H1 (cell line): Measurements from ENCODE around the gene RAD51B. TPM values are rescaled to one million over a fixed set of nuclear protein-coding genes. Genes with fewer than 3 reads are reported as not detected.

Source experiments
- CTCF ChIA-PET: fragments of 300-600 bp; sonication (Branson Sonifier 250); formaldehyde crosslinking; loops from one replicate; lab custom pipeline; 2021; ENCODE audit not compliant: partially characterized antibody; lab: Charles Lee
- POLR2A ChIA-PET: fragments of 300-600 bp; sonication (Branson Sonifier 250); formaldehyde crosslinking; loops from one replicate; lab custom pipeline; 2021; ENCODE audit warnings: inconsistent platforms; ENCODE audit not compliant: partially characterized antibody; lab: Charles Lee
- DNase-seq, 2 experiments: peaks; one replicate each; pipeline versions ENCODE4 v3.0.0 to v3.0.0-alpha.2; 2010 to 2022; ENCODE audit warnings: low spot score in 2 of 2, low read depth in 1 of 2, mixed read lengths in 1 of 2
- FAIRE-seq: peaks from 2 replicates; lab custom pipeline; 2011; peaks lifted over from hg19 to GRCh38; lab: Jason Lieb, UNC
- H2AFZ ChIP-seq: 2 replicates; pipeline ENCODE4 v1.8.1; 2012; ENCODE audit warnings: low read length, inconsistent platforms
- H2AK5ac ChIP-seq: 2 replicates; pipeline ENCODE4 v1.6.1; 2013; ENCODE audit warnings: low read depth, low read length
- H2BK120ac ChIP-seq: replicated peaks from 2 replicates; pipeline ENCODE3; 2013; ENCODE audit warnings: low read depth, low read length, inconsistent platforms
- H2BK12ac ChIP-seq: 2 replicates; pipeline ENCODE4 v1.6.1; 2013; ENCODE audit warnings: low read depth, low read length
- H2BK15ac ChIP-seq: 2 replicates; pipeline ENCODE4 v1.6.1; 2013; ENCODE audit warnings: low read length
- H2BK20ac ChIP-seq: 2 replicates; pipeline ENCODE4 v1.6.1; 2013; ENCODE audit warnings: low read length
- H2BK5ac ChIP-seq: 2 replicates; pipeline ENCODE4 v1.6.1; 2013; ENCODE audit warnings: low read depth, low read length
- H3K14ac ChIP-seq: 2 replicates; pipeline ENCODE4 v1.6.1; 2013; ENCODE audit warnings: inconsistent platforms; ENCODE audit not compliant: insufficient read length
- H3K18ac ChIP-seq: 2 replicates; pipeline ENCODE4 v1.6.1; 2013; ENCODE audit warnings: low read length; ENCODE audit errors: extremely low read depth
- H3K23ac ChIP-seq: 2 replicates; pipeline ENCODE4 v1.6.1; 2013; ENCODE audit warnings: inconsistent platforms; ENCODE audit not compliant: insufficient read length
- H3K23me2 ChIP-seq: 2 replicates; pipeline ENCODE4 v1.6.1; 2013; ENCODE audit warnings: low read depth, low read length
- H3K27ac ChIP-seq: 2 replicates; pipeline ENCODE4 v1.6.1; 2011; ENCODE audit warnings: low read depth, low read length, inconsistent platforms
- H3K27me3 ChIP-seq, 4 experiments: replicated peaks in 1 of 4; 1 replicate in 1 of 4; 2 replicates in 3 of 4; pipeline versions ENCODE4 v1.6.1 to v1.8.1; 2011 to 2013; ENCODE audit warnings: low read length in 3 of 4, mild to moderate bottlenecking in 3 of 4, inconsistent platforms in 2 of 4, mixed read lengths in 2 of 4, moderate library complexity in 1 of 4; ENCODE audit not compliant: control insufficient read depth in 3 of 4, insufficient read depth in 3 of 4; ENCODE audit errors: extremely low read depth in 1 of 4
- H3K36me3 ChIP-seq, 4 experiments: 2 replicates each; pipeline versions ENCODE4 v1.6.1 to v1.8.1; 2011 to 2013; ENCODE audit warnings: mild to moderate bottlenecking in 4 of 4, low read length in 3 of 4, moderate library complexity in 2 of 4, control low read depth in 1 of 4, inconsistent platforms in 1 of 4; ENCODE audit not compliant: insufficient read depth in 4 of 4, control insufficient read depth in 2 of 4
- H3K4ac ChIP-seq: replicated peaks from 2 replicates; pipeline ENCODE3; 2013; ENCODE audit warnings: low read length, low read depth, mixed read lengths, inconsistent platforms; ENCODE audit not compliant: insufficient read length
- H3K4me1 ChIP-seq, 4 experiments: replicated peaks in 1 of 4; 1 replicate in 1 of 4; 2 replicates in 3 of 4; pipeline versions ENCODE4 v1.6.1 to v1.8.1; 2011 to 2013; ENCODE audit warnings: low read length in 3 of 4, inconsistent platforms in 2 of 4, mixed read lengths in 1 of 4; ENCODE audit not compliant: insufficient read depth in 4 of 4, control insufficient read depth in 3 of 4
- H3K4me2 ChIP-seq, 2 experiments: 2 replicates each; pipeline versions ENCODE4 v1.6.1 to v1.8.1; 2011 to 2013; ENCODE audit warnings: low read depth in 2 of 2, low read length in 2 of 2, control low read depth in 1 of 2, inconsistent platforms in 1 of 2, mild to moderate bottlenecking in 1 of 2; ENCODE audit not compliant: insufficient read depth in 1 of 2
- H3K4me3 ChIP-seq, 4 experiments: fragments of 200-600, 300-600 bp in 1 of 4; sonication (generic), shearing (Covaris generic), sonication (Bioruptor Twin) in 1 of 4; 2 replicates each; pipeline versions ENCODE4 v1.5.1 to v1.8.1; 2011 to 2016; ENCODE audit warnings: low read length in 4 of 4, low read depth in 3 of 4, control low read depth in 2 of 4, inconsistent platforms in 2 of 4, mild to moderate bottlenecking in 2 of 4, mixed read lengths in 1 of 4, moderate library complexity in 1 of 4; ENCODE audit not compliant: insufficient read depth in 2 of 4; ENCODE audit errors: extremely low read depth in 1 of 4
- H3K56ac ChIP-seq: replicated peaks from 2 replicates; pipeline ENCODE3; 2013; ENCODE audit warnings: low read depth, mild to moderate bottlenecking, mixed read lengths, low read length, inconsistent platforms; ENCODE audit not compliant: insufficient read length
- H3K79me1 ChIP-seq: 2 replicates; pipeline ENCODE4 v1.6.1; 2013; ENCODE audit warnings: low read depth, low read length, control low read depth
- H3K79me2 ChIP-seq, 2 experiments: 2 replicates each; pipeline versions ENCODE4 v1.6.1 to v1.8.1; 2012 to 2013; ENCODE audit warnings: low read length in 2 of 2, mild to moderate bottlenecking in 2 of 2, inconsistent platforms in 1 of 2; ENCODE audit not compliant: insufficient read depth in 2 of 2, control insufficient read depth in 1 of 2
- H3K9ac ChIP-seq, 4 experiments: replicated peaks in 1 of 4; 1 replicate in 1 of 4; 2 replicates in 3 of 4; pipeline versions ENCODE4 v1.6.1 to v1.8.1; 2011 to 2013; ENCODE audit warnings: low read depth in 3 of 4, low read length in 3 of 4, control low read depth in 2 of 4, mild to moderate bottlenecking in 2 of 4, moderate library complexity in 2 of 4, inconsistent platforms in 1 of 4; ENCODE audit errors: extremely low read depth in 1 of 4
- H3K9me3 ChIP-seq, 2 experiments: 2 replicates each; pipeline versions ENCODE4 v1.6.1 to v1.8.1; 2012 to 2013; ENCODE audit warnings: mild to moderate bottlenecking in 2 of 2, moderate library complexity in 2 of 2, control low read depth in 1 of 2, inconsistent platforms in 1 of 2, low read depth in 1 of 2, low read length in 1 of 2, mixed read lengths in 1 of 2; ENCODE audit not compliant: insufficient read depth in 2 of 2
- H4K20me1 ChIP-seq, 2 experiments: replicated peaks in 1 of 2; 2 replicates each; pipeline versions ENCODE3 to v1.8.1; 2011 to 2013; ENCODE audit warnings: inconsistent platforms in 2 of 2, low read length in 2 of 2, mild to moderate bottlenecking in 1 of 2; ENCODE audit not compliant: insufficient read depth in 2 of 2, control insufficient read depth in 1 of 2
- H4K5ac ChIP-seq: 2 replicates; pipeline ENCODE4 v1.6.1; 2013; ENCODE audit warnings: low read length, low read depth, mixed read lengths, inconsistent platforms; ENCODE audit not compliant: insufficient read length
- H4K8ac ChIP-seq: 2 replicates; pipeline ENCODE4 v1.8.0; 2013; ENCODE audit warnings: mild to moderate bottlenecking, moderate library complexity, low read length, inconsistent platforms; ENCODE audit not compliant: insufficient read depth; ENCODE audit errors: extremely low read depth
- H4K91ac ChIP-seq: replicated peaks from 2 replicates; pipeline ENCODE3; 2013; ENCODE audit warnings: low read length, mixed read lengths, inconsistent platforms; ENCODE audit not compliant: insufficient read length
- BACH1 ChIP-seq: IDR thresholded peaks from 2 replicates; pipeline ENCODE4 v1.6.1; 2012; ENCODE audit warnings: low read length, improper control_type of control experiment
- RBBP5 ChIP-seq: IDR thresholded peaks from 2 replicates; pipeline ENCODE4 v1.7.1; 2012; ENCODE audit warnings: low read depth, mild to moderate bottlenecking, inconsistent platforms, low read length, moderate library complexity, borderline replicate concordance
- SIRT6 ChIP-seq: IDR thresholded peaks from one replicate; pipeline ENCODE4 v1.7.1; 2012; ENCODE audit warnings: low read length, inconsistent platforms
- SRF ChIP-seq: IDR thresholded peaks from 2 replicates; pipeline ENCODE4 v1.6.1; 2011; ENCODE audit warnings: mild to moderate bottlenecking, low read depth, low read length, moderate library complexity
- SUZ12 ChIP-seq: fragments of 200-600 bp; sonication (generic); IDR thresholded peaks from 2 replicates; pipeline ENCODE4 v1.6.1; 2012; ENCODE audit warnings: mild to moderate bottlenecking, inconsistent platforms, low read length, moderate library complexity, mixed read lengths
- WGBS, 2 experiments: shearing (Covaris generic) in 1 of 2; methylation state at CpG; one replicate each; pipeline versions ENCODE4 v1.1.6 to v1.1.7; 2013 to 2015; ENCODE audit warnings: low lambda C conversion rate in 2 of 2, mixed read lengths in 2 of 2, inconsistent platforms in 1 of 2, low coverage in 1 of 2, missing lambda C conversion rate in 1 of 2; ENCODE audit not compliant: insufficient replicate concordance in 2 of 2, insufficient coverage in 1 of 2, insufficient read length in 1 of 2; ENCODE audit errors: extremely low coverage in 1 of 2, missing lambda C conversion rate in 1 of 2; 5-methylcytosine and 5-hydroxymethylcytosine counted together
- polyA plus RNA-seq, 7 experiments: library from polyadenylated mRNA; depleted of rRNA in 3 of 7; stranded (reverse) in 5 of 7; unstranded in 2 of 7; fragments of >200 nt in 5 of 7; fragments of 200-250 nt in 2 of 7; gene quantifications; 1 replicate in 5 of 7; 2 replicates in 1 of 7; 4 replicates in 1 of 7; pipeline versions ENCODE4 v1.2.1 to v1.2.3, GENCODE V29; 2011 to 2013; ENCODE audit warnings: missing spikeins in 2 of 7, mixed read lengths in 2 of 7
- total RNA-seq: library from RNA; stranded (reverse); fragmentation: NEBNext Ultra II Directional; extraction: Animal tissue kit (Norgen Biotek cat#: 25700); gene quantifications from 2 replicates; pipeline ENCODE4 v1.2.1, GENCODE V29; 2021

The RAD51B gene
- total and polyA plus RNA-seq, 2 of the 8 experiments (the other 6 are each of a cell fraction or from before 2014, with no cell fraction given), result 3.9 to 14.9 TPM

DNA sequence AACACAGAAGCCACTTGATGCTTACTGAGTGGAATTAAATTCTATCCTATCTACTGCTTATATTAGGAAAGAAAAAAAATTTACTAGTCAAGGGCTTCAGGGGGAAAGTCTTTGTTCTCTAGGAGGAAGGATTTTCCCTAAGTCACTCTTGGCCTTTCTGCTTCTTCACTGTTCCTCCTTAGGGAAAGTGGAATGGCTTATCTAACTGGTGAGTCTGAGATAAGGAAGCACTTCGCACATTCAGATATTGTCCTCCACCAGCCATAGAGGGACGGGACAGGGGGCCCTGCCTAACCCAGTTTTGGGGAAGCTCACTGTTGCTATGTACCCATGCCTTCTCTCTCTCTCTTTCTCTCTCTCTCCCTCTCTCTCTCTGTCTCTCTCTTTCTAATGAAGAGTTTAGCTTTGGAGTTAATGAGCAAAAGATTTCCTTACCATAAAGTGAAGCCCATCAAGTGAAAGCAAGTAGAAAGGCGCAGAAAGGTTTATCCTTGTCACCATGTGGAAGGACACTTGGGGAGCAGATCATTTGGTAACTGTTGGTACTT, 522.7 kb downstream of the RAD51B start:
- no peak overlapping the region for H2AK5ac ChIP-seq
- no peak overlapping the region for H3K14ac ChIP-seq
- no peak overlapping the region for H3K4me2 ChIP-seq
- no peak overlapping the region for H3K4ac ChIP-seq
- no peak overlapping the region for H2BK120ac ChIP-seq
- DNase-seq (no peak), FAIRE-seq (no peak)
- H3K9ac ChIP-seq, result no peak overlapping the region
- H3K27ac ChIP-seq, result no peak overlapping the region
- no peak overlapping the region for H4K8ac ChIP-seq
- no peaks in the 10 kb centered on the region for H3K79me1 ChIP-seq
- no peak overlapping the region for H2BK15ac ChIP-seq
- no peak overlapping the region for H4K91ac ChIP-seq
- WGBS, 2 experiments, result 88% methylated on average over 3 of the region's 3 CpGs; no CpG with 5 or more reads in 1 of the 2 experiments
- TF ChIP-seq SRF (no peak), RBBP5 (no peak), SIRT6 (no peak), BACH1 (no peak), SUZ12 (no peak)
- H3K36me3 ChIP-seq, result no peaks in the 10 kb centered on the region
- H4K20me1 ChIP-seq, result no peaks in the 10 kb centered on the region
- no peak overlapping the region for H3K18ac ChIP-seq
- H4K5ac ChIP-seq, result no peak overlapping the region
- no peak overlapping the region for H2BK5ac ChIP-seq
- no peaks in the 10 kb centered on the region for H3K79me2 ChIP-seq
- H3K23me2 ChIP-seq, result no peaks in the 10 kb centered on the region
- peaks cover 5 to 19% (median 10%) of the 10 kb centered on the region in 4 experiments; a peak in 6 of 7 replicates for H3K4me1 ChIP-seq
- POLR2A ChIA-PET, result interaction anchor here (0.9 kb wide), 1 partner anchor 15 kb away, joined by 3 read pairs; no protein-coding TSS in a partner anchor
- H2AFZ ChIP-seq, result no peak overlapping the region
- no peak overlapping the region for H2BK20ac ChIP-seq
- no peak overlapping the region for H2BK12ac ChIP-seq
- CTCF ChIA-PET, result no interaction called here
- no peaks in the 10 kb centered on the region for H3K27me3 ChIP-seq
- no peak overlapping the region for H3K23ac ChIP-seq
- H3K9me3 ChIP-seq, result peaks cover 0 to 3% of the 10 kb centered on the region in 2 experiments; a peak in 1 of 4 replicates
- H3K4me3 ChIP-seq, result no peak overlapping the region
- no peak overlapping the region for H3K56ac ChIP-seq
